Dendritic cell treated with granulocyte-macrophage colony-stimulating factor and Interleukin-4, amounts not matched to agents 40 ng/mL and 50 ng/mL, for 4 days (primary cell): Measurements from ENCODE around the gene RASSF4.
A peak's percentile ranks its signal among the peaks of the same experiment; 100 is the strongest.

Source experiments
- H3K27ac Mint-ChIP-seq: one replicate; pipeline ENCODE4 v1.8.0; 2022; ENCODE audit warnings: mild to moderate bottlenecking, mixed read lengths
- H3K27me3 Mint-ChIP-seq: one replicate; pipeline ENCODE4 v1.8.0; 2022; ENCODE audit warnings: mild to moderate bottlenecking, mixed read lengths
- H3K36me3 Mint-ChIP-seq: one replicate; pipeline ENCODE4 v1.8.0; 2022; ENCODE audit warnings: low read depth, mixed read lengths
- H3K4me1 Mint-ChIP-seq: one replicate; pipeline ENCODE4 v1.8.0; 2022; ENCODE audit warnings: low read depth, mixed read lengths
- H3K4me3 Mint-ChIP-seq: one replicate; pipeline ENCODE4 v1.8.0; 2022; ENCODE audit warnings: mild to moderate bottlenecking, moderate library complexity, mixed read lengths
- H3K9me3 Mint-ChIP-seq: one replicate; pipeline ENCODE4 v1.8.0; 2022; ENCODE audit warnings: mixed read lengths
- intact Hi-C: fragments of 100-400 bp; cut with micrococcal nuclease; formaldehyde crosslinking; loops from one replicate; pipeline ENCODE4 v1.15.0; 2022

RASSF4 gene

GRCh38 chr10:44992732-44993225, 33.2 kb downstream of the RASSF4 start:
- H3K27ac Mint-ChIP-seq = no peak overlapping the region
- H3K9me3 Mint-ChIP-seq = no peaks in the 10 kb centered on the region
- H3K36me3 Mint-ChIP-seq = peaks cover 76% of the 10 kb centered on the region
- H3K4me3 Mint-ChIP-seq = no peak overlapping the region
- H3K4me1 Mint-ChIP-seq = peaks cover 14% of the 10 kb centered on the region
- intact Hi-C loops = no loop called here
- peaks cover 1% of the 10 kb centered on the region for H3K27me3 Mint-ChIP-seq

GRCh38 chr10:44993226-44993921, 33.8 kb downstream of the RASSF4 start:
- peaks cover 70% of the 10 kb centered on the region for H3K36me3 Mint-ChIP-seq
- H3K4me1 Mint-ChIP-seq = peaks cover 17% of the 10 kb centered on the region
- no peak overlapping the region for H3K4me3 Mint-ChIP-seq
- H3K27me3 Mint-ChIP-seq = peaks cover 3% of the 10 kb centered on the region
- no peak overlapping the region for H3K27ac Mint-ChIP-seq
- no peaks in the 10 kb centered on the region for H3K9me3 Mint-ChIP-seq
- intact Hi-C loops = no loop called here

GRCh38 chr10:44993922-44994751, 34.5 kb downstream of the RASSF4 start:
- no peaks in the 10 kb centered on the region for H3K9me3 Mint-ChIP-seq
- peaks cover 62% of the 10 kb centered on the region for H3K36me3 Mint-ChIP-seq
- intact Hi-C loops = no loop called here
- H3K27ac Mint-ChIP-seq = no peak overlapping the region
- H3K4me3 Mint-ChIP-seq = no peak overlapping the region
- H3K4me1 Mint-ChIP-seq = peaks cover 22% of the 10 kb centered on the region
- H3K27me3 Mint-ChIP-seq = peaks cover 3% of the 10 kb centered on the region

GRCh38 chr10:44994752-44995530, 35.3 kb downstream of the RASSF4 start:
- Mint-ChIP-seq H3K27ac (no peak overlapping the region), H3K36me3 (peaks cover 54% of the 10 kb centered on the region), H3K9me3 (no peaks in the 10 kb centered on the region), H3K4me1 (peaks cover 18% of the 10 kb centered on the region), H3K4me3 (no peak overlapping the region), H3K27me3 (peaks cover 3% of the 10 kb centered on the region)
- intact Hi-C loops = no loop called here

- H3K27me3 Mint-ChIP-seq = peaks cover 3% of the 10 kb centered on the region
- intact Hi-C loops = no loop called here
- H3K4me3 Mint-ChIP-seq = no peak overlapping the region
- H3K4me1 Mint-ChIP-seq = peaks cover 20% of the 10 kb centered on the region
- H3K36me3 Mint-ChIP-seq = peaks cover 52% of the 10 kb centered on the region
- H3K9me3 Mint-ChIP-seq = no peaks in the 10 kb centered on the region
- H3K27ac Mint-ChIP-seq = no peak overlapping the region
Measured at GRCh38 chr10:44995581-44995913, 35.9 kb downstream of the RASSF4 start.

- Mint-ChIP-seq H3K27ac (no peak overlapping the region), H3K4me1 (peaks cover 22% of the 10 kb centered on the region), H3K4me3 (no peak overlapping the region)
Measured at GRCh38 chr10:44995914-44996669, 36.5 kb downstream of the RASSF4 start.

GRCh38 chr10:44997105-44997748, 37.6 kb downstream of the RASSF4 start:
- intact Hi-C loops = no loop called here
- peaks cover 37% of the 10 kb centered on the region for H3K36me3 Mint-ChIP-seq
- H3K4me3 Mint-ChIP-seq = no peak overlapping the region
- no peak overlapping the region for H3K27ac Mint-ChIP-seq
- H3K27me3 Mint-ChIP-seq = peaks cover 3% of the 10 kb centered on the region
- H3K4me1 Mint-ChIP-seq = peaks cover 29% of the 10 kb centered on the region
- H3K9me3 Mint-ChIP-seq = no peaks in the 10 kb centered on the region

More at GRCh38 chr10:44995914-44996669, 36.5 kb downstream of the RASSF4 start:
- intact Hi-C loops = no loop called here
- peaks cover 48% of the 10 kb centered on the region for H3K36me3 Mint-ChIP-seq
- peaks cover 3% of the 10 kb centered on the region for H3K27me3 Mint-ChIP-seq
- H3K9me3 Mint-ChIP-seq = no peaks in the 10 kb centered on the region

- intact Hi-C loops = no loop called here
- no peaks in the 10 kb centered on the region for H3K9me3 Mint-ChIP-seq
- peaks cover 3% of the 10 kb centered on the region for H3K27me3 Mint-ChIP-seq
- no peak overlapping the region for H3K27ac Mint-ChIP-seq
- H3K36me3 Mint-ChIP-seq = peaks cover 34% of the 10 kb centered on the region
- no peak overlapping the region for H3K4me3 Mint-ChIP-seq
- H3K4me1 Mint-ChIP-seq = peaks cover 33% of the 10 kb centered on the region
Measured at GRCh38 chr10:44998146-44998631, 38.6 kb downstream of the RASSF4 start.

- intact Hi-C loops = no loop called here
- peak overlapping the region; percentile 95 for H3K27ac Mint-ChIP-seq
- peaks cover 34% of the 10 kb centered on the region for H3K36me3 Mint-ChIP-seq
- H3K4me1 Mint-ChIP-seq = peaks cover 33% of the 10 kb centered on the region
- peaks cover 3% of the 10 kb centered on the region for H3K27me3 Mint-ChIP-seq
- H3K9me3 Mint-ChIP-seq = no peaks in the 10 kb centered on the region
- peak overlapping the region; percentile 80 for H3K4me3 Mint-ChIP-seq
Measured at GRCh38 chr10:45000138-45000751, 40.6 kb downstream of the RASSF4 start.

- H3K27ac Mint-ChIP-seq = peak within 1 kb of the TSS; percentile 95
- H3K27me3 Mint-ChIP-seq = peaks cover 3% of the 10 kb centered on the region
- H3K36me3 Mint-ChIP-seq = peaks cover 33% of the 10 kb centered on the region
- intact Hi-C loops = no loop called here
- H3K4me1 Mint-ChIP-seq = peaks cover 38% of the 10 kb centered on the region
- H3K9me3 Mint-ChIP-seq = no peaks in the 10 kb centered on the region
- peak within 1 kb of the TSS; percentile 80 for H3K4me3 Mint-ChIP-seq
Measured at GRCh38 chr10:45000752-45001380, 41.3 kb downstream of the RASSF4 start, which contains the start of gene ZNF22. Gene ZNF22 (plus strand): TSS chr10:45000923. CDS start chr10:45003369, 2,446 bp downstream.

GRCh38 chr10:45001381-45002148, 42.0 kb downstream of the RASSF4 start:
- Mint-ChIP-seq H3K9me3 (no peaks in the 10 kb centered on the region), H3K4me1 (peaks cover 45% of the 10 kb centered on the region), H3K27ac (peak overlapping the region; percentile 95), H3K4me3 (peak overlapping the region; percentile 80), H3K36me3 (peaks cover 33% of the 10 kb centered on the region), H3K27me3 (peaks cover 3% of the 10 kb centered on the region)
- intact Hi-C loops = no loop called here
